SIG-M5 treated with dmso at 0.1 percent for 504 hours (cell line): Measurements from ENCODE around the gene HOXA7.

Source experiments
- DNase-seq: peaks from one replicate; lab custom pipeline; 2025; ENCODE audit not compliant: unreplicated experiment; lab: John Stamatoyannopoulos, UW

HOXA7 gene

DNA sequence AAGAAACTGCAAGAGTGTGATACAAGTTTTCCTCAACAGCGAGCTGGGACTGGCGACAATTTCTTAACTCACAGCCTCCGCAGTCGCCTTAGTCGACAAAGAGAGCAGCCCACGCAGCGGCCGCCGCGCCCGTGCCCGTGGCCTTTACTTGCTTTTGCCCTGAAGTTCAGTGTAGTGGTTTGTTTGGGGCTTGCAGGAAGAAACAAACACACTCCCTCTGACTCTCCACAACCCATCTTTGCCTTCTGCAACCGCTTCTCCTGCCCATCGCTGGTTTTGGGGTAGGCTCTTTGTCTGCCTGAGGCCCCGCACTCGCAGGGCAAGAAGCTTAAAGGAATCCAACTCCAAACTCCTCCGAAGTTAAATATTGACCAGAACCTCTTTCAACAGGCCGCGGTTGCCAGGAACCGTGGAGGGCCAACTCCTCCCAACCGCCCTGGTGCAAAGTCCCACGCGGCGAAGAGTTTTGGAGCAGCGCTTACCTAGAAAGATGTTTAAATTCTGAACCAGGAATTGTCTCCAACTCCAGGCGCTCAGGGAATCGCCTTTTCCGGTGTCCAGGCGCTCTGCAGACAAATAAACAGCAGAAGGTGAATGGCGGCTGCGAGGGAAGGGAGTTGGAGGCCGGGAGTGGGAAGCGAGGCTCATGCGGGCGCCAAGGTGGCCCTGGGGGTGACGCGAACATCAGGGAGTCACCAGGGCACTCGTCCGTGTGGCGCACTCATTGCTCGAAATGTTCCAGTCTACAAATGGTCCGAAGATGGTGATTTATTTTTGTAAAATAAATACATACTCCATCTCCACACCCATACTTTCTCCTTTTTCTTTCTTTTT lies 34.2 kb downstream of the HOXA7 start:
- DNase-seq: no peak

DNA sequence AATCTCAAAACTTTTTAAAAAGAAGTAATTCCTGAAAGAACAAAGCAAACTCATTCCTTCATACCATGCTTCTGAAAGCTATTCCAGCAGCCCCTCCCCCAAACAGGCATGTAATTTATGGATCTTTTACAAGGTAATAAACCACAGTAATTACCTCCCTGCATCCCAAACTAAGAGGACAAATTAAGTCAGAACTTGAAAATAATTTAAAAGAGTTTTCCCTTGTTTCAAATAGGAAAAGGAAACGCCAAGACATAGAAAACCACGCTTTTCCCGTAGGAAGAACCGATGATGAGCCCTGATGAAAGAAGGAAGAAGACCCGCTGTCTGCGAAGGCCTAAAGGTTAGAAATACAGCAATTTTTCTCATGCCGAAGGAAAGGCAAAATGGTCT lies 34.8 kb downstream of the HOXA7 start:
- no peak for DNase-seq

DNA sequence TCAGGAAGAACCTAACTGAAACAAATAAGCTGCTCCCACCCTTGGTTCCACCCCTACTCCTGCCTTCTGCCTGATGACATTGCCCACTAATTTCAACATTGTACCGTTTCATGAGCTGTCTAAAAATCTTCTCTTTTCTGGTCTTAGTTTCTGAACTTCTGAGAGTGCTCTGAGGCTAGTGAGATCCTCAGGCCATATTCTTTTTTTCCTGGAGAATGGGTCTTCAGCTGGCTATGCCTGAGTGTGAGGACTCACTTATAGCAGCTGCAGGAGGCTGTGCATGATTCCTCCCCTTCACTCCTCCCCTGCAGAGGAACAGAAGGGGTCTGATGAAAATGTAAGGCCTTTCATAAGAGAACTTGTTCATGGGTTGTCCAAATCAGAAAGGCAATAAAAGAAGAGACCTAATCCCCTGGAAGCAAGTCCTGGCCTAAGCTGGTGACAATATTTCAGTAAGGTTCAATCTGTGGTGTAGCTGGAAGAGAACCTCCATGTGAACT lies 37.0 kb downstream of the HOXA7 start:
- no peak for DNase-seq

DNA sequence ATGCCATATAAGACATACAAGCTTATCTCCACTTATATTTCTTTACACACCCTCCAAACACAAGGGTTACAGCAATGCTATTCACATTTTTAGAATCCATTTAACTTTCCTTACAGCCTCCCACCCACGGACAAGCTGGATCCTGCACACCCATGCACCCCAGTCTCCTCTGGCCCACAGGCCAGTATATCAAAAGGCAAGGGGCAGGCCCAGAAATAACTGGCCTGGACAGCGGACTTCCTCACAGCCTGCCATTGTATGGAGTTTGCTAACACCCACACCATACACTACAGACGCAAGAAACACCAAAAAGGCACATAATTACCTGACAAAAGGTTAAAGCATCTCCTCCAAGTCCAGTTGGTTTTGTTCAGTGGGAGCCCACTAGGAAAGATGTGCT lies 37.9 kb downstream of the HOXA7 start:
- DNase-seq: no peak

DNA sequence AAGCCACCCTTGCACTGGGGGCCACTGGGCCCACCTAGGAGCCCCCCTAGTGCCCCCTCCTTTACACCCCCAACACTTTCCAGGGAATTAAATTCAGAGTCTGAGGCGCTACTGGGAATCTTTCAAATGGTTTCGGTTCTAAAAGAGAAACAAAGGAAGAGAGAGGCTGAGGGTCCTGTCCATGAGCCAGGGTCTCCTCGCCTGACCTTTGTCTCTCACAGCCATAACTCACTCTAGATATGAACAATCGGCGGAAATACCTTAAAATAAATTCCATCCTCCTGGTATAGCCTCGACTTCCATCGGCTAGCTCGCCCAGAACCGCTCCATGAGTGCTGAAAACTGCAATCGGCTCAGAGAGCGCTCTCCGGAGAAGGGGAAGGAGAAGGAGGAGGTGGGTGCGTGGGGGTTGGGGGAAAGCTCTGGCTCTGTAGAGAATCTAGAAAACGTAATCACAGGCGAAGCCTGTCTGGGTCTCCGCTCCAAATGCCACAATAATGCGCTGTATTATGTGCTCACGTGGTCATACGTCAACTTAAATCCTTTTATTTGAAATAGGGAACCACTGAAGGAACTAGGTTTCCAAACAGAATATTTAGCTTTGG lies 38.5 kb downstream of the HOXA7 start:
- DNase-seq: no peak

DNA sequence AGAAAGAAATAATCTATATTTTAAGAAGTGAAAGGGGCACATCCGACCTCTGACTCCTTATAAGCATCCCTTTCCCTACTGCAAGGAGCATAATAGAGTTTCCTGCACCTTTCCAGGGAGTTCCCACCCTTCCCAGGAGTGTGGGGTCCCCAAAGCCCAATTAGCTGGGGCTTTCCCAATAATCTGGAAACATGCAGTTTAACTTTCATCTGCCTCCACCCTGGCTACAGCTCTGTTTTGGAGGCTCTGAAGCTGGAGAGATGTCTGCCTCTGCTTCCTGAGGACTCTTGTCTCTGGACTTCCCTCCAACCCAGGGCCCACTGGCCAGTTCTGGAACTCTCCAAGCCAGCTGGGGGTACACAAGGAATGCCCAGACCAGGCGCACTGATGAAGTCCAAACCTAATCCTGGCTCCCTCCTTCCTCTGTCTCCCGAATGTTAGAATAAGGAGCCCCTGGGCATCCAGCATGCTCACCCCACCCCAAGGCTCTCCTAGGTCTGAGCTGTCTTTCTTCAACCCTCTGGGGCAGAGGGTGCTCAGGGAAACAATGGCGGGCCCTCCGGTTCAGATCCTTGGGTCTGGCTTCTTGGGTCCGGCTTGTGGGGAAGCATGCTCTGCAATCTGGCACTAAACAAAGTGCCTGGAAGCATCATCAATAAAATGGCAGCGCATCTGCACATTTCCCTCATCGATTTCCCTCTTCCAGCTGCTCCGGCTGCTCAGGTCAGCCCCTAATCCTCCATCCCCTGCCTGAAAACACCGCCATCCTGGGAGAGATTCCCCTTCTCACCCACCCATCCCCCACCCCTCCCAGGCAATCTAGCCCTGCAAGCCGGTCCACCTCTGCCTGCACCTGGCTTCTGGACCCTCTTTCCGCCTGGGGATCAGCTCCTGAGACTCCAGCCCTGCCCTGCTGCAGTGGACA lies 39.3 kb downstream of the HOXA7 start:
- no peak for DNase-seq

DNA sequence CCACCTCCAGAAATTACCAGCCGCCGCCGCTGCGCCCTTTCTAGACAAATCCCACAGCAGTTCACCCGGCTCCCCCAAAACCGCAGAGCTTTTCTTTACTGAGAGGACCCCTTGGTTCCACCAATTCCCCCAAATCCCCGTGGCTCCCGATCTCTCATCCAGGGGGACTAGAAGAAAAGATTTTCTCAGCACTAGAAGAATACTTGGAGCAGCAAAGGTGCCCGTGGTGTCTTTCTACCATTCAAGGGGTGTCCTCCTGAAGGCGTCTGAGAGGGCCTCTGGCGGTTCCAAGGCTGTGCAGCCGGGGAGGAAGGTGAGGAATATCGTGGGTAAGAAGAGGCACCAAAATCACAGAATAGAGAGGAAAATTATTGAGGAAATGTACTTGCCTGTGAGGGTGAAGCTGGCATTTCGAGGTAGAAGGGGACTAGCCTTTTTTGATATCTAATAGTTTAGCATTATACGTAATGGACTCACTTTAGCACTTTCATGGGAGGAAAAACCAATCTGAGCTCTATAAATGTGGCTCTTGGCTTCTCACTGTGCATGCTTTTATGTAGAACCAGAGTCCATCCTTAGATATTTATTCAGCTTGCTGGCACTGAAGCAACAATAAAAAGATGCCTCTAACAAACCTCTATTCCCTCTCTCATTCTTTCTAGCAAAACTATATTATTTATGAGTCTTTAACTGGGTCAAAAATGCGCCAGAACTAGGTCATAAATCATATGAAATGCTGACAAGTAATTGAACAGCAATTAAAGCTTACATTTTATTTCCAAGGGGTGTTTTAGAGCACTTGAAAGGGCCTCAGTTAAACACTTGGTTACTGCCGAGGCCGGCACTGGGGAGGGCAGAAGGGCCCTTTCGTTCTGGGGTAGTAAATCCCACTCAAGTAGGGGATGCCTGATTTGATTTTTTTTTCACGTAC lies 40.2 kb downstream of the HOXA7 start:
- no peak for DNase-seq

DNA sequence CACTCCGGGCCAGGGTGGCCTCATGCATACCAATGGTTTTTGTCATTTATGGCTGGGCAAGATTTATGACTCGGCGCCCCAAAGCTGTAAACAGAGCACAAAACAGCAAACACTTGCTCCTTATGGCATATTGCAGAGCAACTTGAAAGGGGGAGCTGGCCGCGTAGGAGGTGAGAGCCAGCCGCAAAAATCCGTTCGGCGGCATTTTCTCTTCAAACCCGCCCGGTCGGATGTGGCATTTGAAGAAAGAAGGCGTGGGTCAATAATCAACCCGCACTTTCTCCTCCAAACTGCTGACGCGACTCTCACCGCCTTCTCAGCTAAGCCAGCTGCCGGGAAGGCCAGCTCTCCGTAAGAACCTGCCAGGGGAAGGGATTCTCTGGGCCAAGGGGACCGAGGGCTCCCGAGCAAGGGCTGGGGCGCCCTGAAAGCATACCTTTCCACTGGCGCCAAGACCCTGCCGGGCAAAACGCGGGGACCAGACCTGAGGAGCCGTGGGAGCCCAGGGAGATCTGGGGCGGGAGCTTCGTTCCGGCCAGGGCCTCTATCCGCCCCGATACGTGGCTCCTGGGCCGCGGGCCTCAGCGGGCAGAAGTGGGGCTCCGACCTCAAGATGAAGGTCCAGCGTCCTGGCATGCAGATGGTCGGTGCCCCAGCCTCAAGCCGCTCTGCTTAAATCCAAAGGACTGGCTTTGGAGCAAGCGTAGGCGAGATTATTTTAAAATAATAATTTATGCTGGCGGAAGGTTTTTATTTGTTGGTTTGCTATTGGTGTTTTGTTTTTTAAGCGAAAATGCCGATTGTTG lies 41.1 kb downstream of the HOXA7 start:
- no peak for DNase-seq

DNA sequence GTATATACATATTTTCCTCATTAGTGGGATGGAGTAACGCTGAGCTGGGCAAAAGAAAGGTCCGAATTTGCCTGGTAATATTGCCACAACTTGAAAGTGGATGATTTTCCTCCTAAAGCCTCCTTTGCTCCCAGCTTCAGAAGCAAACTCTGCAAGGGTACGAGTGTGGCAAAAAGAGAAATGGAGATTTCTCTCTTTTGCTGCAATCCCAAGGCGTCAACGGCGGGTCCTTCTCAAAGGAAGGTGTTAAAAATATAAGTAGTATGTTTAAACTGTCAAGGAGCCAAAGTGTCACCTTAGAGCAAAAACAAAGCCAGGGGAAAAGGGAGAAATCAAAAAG lies 41.6 kb downstream of the HOXA7 start:
- DNase-seq: no peak

DNA sequence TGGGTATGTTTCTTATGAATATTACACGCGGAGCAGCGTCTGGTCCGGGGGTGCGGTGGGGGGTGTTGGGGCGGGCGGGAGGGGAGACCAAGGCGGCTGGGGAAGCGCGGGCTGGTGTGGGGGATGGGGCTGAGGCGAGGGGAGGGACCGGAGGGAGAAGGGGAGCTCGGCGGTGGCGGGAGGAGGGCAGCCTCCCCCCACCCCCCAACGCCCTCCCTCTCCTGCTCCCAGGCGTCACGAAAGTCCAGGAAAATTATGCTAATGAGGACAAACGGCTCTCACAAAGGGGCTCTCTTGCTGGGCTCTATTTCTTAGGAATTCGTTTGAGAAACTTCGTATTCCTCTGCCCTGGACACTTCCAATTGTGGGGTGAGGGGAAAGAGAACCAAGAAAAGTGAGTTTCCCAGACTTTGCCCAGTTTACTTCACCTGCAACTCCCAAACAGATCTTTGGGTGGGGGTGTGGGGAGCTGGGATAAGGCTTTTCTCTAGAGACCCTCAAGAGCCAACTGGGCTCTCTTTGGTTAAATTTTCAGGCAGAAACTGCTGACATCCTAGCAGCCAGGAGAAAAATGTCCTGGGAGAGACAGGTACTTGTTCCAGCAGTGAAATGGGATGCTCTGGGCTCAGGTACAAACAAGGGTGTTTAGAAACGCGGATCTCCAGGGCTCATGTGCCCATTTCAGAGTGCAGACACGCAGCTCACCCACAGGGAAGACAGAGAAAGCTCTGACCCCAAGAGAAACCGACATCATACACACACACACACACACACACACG lies 42.3 kb downstream of the HOXA7 start:
- DNase-seq: no peak

DNA sequence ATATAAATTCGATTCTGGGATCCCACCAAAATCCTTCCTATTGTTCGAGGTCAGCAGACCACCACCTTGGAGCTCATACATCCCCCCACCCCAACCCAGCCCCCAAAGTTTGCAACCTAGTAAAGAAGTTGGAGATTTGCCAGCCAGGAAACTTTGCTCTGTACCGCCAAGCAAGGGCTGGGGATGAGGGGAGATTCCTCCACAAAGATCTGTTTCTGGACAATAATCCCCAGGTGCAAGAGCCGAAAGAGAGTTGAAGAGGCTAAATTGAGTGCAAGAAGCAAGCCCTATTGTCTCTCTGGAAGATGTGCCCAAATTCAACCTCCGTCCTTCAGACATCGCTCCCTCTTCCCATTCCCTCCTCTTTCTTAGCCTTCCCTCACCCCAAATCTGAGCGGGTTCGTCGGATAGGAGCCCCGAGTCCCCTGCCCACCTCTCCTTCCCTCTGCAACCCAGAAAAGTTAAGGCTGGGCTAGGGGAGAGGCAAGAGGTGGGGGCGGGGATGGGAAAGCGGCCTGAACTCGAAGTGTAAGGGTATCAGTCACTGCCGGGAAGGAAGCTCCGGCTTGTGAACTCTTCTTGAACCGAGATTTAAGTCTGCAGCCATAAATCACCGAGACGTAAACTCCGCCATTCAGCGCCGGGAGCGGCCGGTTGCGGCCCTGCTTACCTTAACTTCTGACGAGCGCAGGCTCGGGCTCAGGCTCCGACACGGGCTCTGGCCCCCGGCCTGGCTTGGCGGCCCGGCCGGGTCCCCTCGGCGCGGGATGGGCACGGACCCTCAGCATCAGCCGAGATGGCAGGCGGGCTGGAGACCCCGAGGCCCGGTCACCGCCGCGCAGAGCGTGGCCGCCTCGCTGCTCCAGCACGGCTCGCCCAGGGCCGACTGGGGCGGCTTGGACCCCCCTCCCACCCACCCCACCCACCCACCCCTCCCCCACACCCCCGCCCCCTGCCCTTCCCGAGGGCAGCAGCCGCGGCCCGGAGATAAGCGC lies 43.2 kb downstream of the HOXA7 start:
- DNase-seq: no peak

DNA sequence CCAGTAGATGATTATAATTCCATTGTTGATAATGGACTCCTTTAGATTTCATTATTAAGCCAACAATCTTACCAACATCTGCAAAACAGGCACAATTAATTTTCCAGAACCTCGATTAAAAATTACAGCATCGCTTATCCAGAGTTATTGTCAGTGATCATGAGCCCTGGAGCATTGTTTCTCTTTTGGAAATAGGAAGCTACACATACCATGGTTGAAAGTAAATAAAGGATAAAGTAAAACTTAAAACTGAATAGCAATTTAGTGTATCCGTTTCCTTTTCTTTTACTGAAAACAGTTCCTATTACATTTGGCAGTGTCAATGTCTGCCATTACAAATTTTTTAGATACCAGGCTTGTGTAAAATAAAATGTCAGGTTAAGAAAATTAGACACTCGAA lies 44.1 kb downstream of the HOXA7 start:
- DNase-seq: no peak

DNA sequence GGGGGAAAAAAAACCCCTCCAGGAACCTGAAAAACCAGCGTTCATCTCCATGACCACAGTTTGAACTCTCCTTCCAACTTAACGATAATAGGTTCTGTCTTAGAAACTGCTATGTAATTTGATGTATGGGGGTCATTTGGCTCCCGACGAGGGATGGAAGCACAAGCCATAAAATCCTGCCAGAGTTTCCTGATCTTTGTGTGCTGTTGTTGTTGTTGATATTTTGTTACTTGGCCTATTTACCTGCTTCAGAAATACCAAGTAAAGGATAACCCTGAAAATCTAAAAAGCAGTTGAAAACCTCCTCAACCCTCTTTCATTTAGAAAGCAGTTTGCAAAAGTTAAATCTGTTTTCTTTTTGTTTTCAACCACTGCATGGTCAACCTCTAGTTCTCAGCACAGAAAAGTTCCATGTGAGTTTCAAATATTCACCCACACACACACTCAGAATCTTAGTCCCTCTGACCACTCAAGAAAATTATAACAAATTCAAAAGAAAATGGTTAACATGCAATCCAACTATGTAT lies 44.7 kb downstream of the HOXA7 start:
- DNase-seq: no peak

DNA sequence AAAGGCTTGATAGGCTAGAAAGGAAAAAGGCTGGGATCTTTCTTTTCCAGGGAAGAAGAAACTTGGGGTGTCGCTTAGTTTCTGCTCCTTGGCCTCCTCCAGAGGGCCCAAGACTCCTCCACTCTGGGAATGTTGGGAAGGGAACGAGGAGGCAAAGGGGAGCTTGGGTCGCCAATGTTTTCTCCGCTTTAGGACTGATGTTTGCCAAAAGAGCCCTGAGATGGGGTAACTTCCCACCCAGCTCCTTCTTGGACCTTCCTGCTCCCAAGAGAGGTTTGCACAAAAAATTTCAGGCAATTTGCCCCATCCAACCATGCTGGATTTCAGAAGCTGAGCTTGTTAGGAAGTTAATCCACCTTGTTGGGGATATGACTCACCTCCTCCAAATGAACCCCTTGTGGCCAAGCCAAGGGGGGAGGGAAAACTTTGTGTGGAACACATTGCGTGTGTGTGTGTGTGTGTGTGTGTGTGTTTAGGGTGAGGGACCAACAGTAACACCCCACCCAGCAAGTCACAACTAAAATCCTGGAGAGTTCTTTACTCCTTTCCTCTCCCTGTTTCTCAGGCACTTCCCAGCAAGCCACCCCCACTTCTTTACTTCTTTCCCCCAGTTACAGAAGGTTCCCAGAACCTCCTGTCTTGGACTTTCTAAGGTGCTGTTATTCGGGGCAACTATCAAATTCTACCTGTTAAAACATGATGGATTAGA lies 45.3 kb downstream of the HOXA7 start:
- no peak for DNase-seq

DNA sequence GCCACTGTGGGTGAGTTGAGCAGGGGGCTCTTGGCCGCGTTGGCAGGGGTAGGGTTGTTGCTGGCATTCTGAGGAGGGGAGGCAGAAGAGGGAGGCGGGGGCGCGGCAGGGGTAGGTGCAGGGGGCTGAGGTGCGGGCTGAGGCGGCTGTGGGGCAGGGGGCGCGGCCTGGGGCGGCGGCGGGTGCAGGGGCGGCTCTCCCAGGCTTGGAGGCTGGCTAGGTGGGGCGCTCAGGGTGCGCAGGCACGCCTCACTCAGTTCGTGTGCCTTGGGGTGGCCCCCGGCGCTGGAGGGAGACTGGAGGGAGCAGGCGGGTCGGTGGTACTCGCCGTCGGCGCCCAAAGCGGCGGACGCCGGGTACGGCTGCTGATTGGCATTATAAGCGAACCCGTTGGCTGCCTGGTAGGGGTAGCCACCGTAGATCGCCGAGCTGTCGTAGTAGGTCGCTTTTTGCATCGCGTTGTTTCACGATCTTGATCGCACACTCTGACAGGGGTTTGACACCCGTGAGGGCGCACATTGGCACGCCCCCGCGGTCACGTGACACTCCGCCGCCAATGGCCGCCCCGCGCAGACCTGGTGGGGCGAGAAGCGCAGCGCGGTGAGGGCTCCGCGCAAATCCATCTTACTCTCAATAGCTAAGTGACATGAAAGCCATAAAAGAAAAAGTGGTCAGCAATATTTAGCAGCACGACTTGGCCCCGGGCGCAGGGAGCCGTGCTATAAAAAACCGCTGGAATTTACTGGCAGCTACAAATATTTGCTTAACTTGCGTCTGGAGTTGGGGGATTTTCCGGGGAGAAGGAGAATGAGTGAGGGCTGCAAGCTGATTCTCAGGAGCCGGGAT lies 46.1 kb downstream of the HOXA7 start:
- DNase-seq: no peak
